Skeletal muscle cell (primary cell): Measurements from ENCODE around the gene CSTF2.
"Not testable (repeated sequence)": the region's sequence is repeated elsewhere in the genome, so short reads cannot be mapped to it uniquely, and the experiment has no call there.

Source experiments
- DNase-seq: peaks from one replicate; pipeline ENCODE4 v3.0.0-alpha.2; 2010; ENCODE audit warnings: low read depth
- H3K4me3 ChIP-seq: 2 replicates; pipeline ENCODE4 v1.5.1; 2011; ENCODE audit warnings: low read depth, mild to moderate bottlenecking, control low read depth, low read length, moderate library complexity

CSTF2 gene, protein sequence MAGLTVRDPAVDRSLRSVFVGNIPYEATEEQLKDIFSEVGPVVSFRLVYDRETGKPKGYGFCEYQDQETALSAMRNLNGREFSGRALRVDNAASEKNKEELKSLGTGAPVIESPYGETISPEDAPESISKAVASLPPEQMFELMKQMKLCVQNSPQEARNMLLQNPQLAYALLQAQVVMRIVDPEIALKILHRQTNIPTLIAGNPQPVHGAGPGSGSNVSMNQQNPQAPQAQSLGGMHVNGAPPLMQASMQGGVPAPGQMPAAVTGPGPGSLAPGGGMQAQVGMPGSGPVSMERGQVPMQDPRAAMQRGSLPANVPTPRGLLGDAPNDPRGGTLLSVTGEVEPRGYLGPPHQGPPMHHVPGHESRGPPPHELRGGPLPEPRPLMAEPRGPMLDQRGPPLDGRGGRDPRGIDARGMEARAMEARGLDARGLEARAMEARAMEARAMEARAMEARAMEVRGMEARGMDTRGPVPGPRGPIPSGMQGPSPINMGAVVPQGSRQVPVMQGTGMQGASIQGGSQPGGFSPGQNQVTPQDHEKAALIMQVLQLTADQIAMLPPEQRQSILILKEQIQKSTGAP

DNA sequence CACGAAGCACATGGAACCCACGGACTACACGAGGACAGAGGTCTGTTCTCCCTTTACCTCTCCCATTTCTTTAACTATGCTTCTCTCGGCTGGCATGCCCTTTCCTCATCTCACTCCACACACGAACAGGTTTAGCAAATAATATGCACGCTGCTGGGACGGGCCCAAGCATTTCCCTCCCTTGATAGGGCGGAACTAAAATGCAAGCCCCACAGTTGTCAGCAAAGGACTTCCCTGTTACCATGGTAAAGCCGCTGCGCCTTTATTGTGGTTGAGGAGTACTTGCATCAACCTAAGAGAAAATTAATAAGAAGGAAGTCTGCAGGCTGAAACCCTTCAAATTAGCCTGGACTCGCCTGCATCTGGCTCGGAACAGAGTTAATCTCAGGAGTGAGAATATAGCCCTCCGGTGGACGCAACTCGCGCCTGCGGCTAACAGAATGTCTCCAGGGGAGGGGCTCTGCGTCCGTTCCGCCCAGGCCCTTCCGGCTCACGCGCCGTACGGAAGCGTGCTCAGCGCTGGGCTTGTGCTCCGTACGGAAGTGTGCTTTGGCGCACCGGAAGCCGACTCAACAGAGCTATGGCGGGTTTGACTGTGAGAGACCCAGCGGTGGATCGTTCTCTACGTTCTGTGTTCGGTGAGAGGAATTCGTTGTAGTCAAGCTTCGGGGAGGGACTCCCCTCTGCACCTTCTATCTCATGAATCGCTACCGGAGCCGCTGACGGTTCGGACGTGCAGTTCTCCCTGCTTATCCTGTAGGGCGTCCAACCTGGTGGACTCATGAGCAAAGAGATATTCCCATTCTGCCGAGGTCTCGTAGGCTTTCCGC, at the start of gene CSTF2:
Gene CSTF2 (plus strand): TSS at position 555 of the 830 bp plus-strand sequence. CDS start 26 bp downstream, at position 581.
- peak within 1 kb of the TSS; percentile 70 for H3K4me3 ChIP-seq
- peak; percentile 55 for DNase-seq

GRCh38 chrX:100796371-100796770, 23.8 kb upstream of the CSTF2 start:
- H3K4me3 ChIP-seq, DNase-seq: not testable (repeated sequence)

GRCh38 chrX:100797359-100797758, 22.8 kb upstream of the CSTF2 start:
- no peak for DNase-seq
- no peak overlapping the region for H3K4me3 ChIP-seq

- H3K4me3 ChIP-seq = no peak overlapping the region
- DNase-seq = no peak
Observed at GRCh38 chrX:100798484-100799214, 21.5 kb upstream of the CSTF2 start.

DNA sequence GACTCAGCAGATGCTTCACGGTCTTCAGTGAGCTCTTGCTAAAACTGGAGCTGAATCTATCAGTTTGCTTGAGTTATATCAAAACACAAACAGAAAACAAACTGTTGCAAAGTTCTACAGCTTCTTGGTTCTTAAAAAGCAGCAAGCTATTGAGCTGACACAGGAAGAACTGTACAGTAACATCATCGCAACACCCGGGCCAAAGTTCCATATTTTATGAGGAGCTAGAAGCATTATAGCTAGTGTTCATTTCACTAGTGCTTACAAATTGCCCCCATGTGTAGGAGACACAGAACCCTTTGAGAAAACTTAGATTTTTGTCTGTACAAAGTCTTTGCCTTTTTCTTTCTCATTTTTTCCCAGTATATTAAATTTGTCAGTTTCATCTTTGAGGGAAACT, 17.3 kb upstream of the CSTF2 start:
- DNase-seq = no peak

GRCh38 chrX:100804780-100805179, 15.4 kb upstream of the CSTF2 start:
- no peak for DNase-seq
- no peak overlapping the region for H3K4me3 ChIP-seq

More for the DNA sequence above, 17.3 kb upstream of the CSTF2 start:
- H3K4me3 ChIP-seq = no peak overlapping the region

DNA sequence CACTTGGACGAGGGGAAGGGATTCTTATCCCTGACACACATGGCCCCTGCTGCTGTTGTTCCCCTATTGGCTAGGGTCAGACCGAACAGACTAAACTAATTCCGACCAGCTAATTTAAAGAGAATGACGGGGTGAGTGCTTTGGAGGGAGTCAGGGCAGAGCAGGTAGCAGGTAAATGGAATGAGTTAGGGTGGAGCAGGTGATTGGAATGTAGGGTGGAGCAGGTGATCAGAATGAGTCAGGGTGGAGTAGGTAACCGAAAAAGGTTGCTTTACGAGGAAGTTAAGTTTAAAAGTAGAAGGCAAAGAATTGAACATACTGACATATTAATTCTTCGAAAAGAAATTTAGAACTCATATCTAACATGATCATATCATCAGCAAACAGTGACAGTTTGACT, 11.9 kb upstream of the CSTF2 start:
- H3K4me3 ChIP-seq, DNase-seq: not testable (repeated sequence)

DNA sequence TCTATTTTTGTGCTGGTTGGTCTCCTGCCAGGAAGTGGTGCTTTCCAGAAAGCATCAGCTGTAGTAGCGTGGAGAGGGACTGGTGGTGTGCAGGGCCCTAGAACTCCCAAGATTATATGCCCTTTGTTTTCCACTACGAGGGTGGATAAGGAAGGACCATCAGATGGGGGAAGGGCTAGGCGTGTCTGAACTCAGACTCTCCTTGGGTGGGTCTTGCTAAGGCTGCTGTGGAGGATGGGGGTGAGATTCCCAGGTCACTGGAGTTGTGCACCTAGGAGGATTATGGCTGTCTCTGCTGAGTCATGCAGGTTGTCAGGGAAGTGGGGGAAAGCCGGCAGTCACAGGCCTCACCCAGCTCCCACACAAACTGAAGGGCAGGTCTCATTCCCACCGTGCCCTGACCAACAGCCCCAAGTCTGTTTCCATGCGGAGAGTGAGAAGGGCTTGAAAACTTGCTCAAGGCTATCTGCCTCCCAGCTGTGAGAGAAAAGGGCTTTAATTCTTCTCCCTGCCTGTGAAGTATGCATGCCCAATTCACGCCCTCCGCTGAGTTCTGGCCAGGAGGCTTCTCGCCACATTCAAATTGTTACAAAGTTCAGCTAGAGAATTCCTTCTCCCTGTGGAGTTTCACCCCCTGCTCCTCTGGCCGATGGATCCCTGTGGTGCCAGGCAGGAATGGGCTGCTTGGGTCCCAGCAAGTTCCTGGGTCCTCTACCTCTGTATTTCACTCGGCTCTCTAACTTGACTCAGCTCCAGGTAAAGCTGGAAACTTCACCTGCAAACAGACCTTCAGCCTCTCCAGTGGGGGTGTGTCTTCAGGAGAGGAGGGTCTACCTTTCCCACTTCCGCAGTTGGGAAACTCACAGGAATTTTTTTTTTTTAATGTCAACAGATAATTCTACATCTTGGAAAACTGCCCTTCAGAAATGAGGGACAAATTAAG, 7.7 kb upstream of the CSTF2 start:
- no peak overlapping the region for H3K4me3 ChIP-seq
- DNase-seq = no peak

GRCh38 chrX:100817340-100817739, 2.9 kb upstream of the CSTF2 start:
- DNase-seq = no peak
- no peak overlapping the region for H3K4me3 ChIP-seq

DNA sequence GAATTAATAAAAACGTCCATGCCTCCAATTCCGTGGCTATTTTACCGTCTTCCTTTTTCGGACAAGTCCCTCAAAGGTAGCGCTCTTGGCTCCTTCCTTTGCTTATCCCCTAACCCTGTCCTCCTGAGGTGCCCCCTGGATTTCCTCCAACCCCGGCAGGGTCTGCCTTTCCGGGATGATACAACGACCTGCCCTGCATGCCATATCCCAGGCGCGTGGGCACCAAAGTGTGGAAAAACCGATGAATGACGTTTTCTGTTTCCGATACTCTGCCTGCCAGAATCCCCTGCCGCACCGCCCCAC, 706 bp upstream of the CSTF2 start:
- peak overlapping the region; percentile 70 for H3K4me3 ChIP-seq

GRCh38 chrX:100829730-100830129, 9.5 kb downstream of the CSTF2 start:
- no peak overlapping the region for H3K4me3 ChIP-seq
- DNase-seq = peak; percentile 5

More for the DNA sequence above, 706 bp upstream of the CSTF2 start:
- no peak for DNase-seq

DNA sequence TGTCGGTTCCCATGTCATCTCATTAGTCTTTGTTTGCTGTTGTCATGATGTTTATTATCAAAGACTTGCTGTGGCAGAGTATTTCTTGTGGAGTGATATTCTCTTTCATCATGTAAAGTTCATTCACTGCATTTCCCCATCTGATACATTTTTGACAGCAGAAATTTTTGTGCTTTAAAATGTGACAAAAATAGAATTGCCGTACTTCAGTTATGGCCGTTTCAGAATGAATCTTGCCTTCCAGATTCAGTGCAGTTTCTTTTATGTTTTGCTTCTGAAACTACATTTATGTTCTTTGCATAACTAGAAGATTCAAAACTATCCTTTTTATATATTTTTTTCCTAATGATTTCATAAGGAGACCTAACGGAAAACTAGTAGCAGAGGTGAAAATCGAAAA, 10.0 kb downstream of the CSTF2 start:
- DNase-seq = no peak
- H3K4me3 ChIP-seq = no peak overlapping the region

- no peak for DNase-seq
- no peak overlapping the region for H3K4me3 ChIP-seq
Observed at GRCh38 chrX:100830547-100830946, 10.4 kb downstream of the CSTF2 start.

DNA sequence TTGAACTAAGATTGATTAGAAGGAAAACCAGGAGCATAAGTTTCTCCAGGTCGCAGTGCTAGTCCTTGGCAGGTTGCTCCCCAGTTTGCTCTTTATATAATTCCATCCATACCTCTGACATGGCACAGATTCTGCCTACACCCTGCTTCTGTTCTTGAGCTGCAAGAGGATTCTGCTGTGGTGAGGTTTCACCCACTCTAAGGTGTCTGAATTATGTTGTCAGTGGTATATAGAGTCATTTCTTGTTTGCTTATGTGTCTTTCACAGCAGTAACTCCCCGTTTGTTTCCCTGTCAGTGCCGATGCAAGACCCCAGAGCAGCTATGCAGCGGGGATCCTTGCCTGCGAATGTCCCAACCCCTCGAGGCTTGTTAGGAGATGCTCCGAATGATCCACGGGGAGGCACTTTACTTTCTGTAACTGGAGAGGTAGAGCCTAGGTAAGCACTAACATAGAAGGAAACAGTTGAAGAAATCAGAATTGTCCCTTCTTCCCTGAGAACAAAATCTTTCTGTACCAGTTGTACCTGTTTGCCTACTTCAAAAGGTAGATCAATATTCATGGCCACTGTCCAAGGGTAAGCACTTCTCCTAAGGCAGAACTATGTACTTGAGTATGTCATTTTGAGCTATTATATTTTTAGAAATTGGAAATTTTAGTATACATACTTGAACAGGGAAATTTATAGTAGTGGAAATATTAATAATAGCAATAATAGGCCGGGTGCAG, 11.2 kb downstream of the CSTF2 start:
- no peak overlapping the region for H3K4me3 ChIP-seq

GRCh38 chrX:100850317-100850716, 30.1 kb downstream of the CSTF2 start:
- H3K4me3 ChIP-seq = no peak overlapping the region
- DNase-seq = no peak

More for the DNA sequence above, 11.2 kb downstream of the CSTF2 start:
- DNase-seq = no peak

DNA sequence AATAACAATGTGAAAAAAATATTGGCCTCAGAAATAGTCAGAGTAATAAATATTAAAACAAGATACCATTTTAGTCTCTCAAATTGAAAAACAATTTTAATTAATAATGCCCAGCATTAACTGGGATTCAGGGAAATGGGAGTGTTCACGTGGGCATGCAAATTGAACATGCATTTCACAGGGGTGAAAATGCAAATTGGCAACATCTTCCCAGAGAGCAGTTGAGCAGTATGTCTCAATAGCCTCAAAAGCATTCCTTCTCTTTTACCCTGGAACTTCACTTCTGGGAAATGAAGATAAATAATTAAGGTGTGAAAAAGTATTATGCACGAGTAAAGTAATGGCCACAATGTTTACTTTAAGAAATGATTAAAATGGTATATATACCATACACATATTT, 32.6 kb downstream of the CSTF2 start:
- no peak for DNase-seq
- H3K4me3 ChIP-seq = no peak overlapping the region

GRCh38 chrX:100863326-100863864, 43.2 kb downstream of the CSTF2 start:
- H3K4me3 ChIP-seq = no peak overlapping the region
- DNase-seq = no peak
